Erythroblast (primary cell): ENCODE measurements around the gene SLC19A1.
A peak's percentile ranks its signal among the peaks of the same experiment; 100 is the strongest.

Source experiments
- DNase-seq, 2 experiments: peaks; one replicate each; lab custom pipeline; 2025; lab: John Stamatoyannopoulos, UW
- GATA1 ChIP-seq: IDR thresholded peaks from 2 replicates; pipeline ENCODE4 v1.6.1; 2011; ENCODE audit warnings: low read depth, mild to moderate bottlenecking, control low read depth, low read length, moderate library complexity
- POLR2A ChIP-seq: IDR thresholded peaks from 2 replicates; pipeline ENCODE4 v1.6.1; 2011; ENCODE audit warnings: mild to moderate bottlenecking, low read length

The SLC19A1 gene

DNA sequence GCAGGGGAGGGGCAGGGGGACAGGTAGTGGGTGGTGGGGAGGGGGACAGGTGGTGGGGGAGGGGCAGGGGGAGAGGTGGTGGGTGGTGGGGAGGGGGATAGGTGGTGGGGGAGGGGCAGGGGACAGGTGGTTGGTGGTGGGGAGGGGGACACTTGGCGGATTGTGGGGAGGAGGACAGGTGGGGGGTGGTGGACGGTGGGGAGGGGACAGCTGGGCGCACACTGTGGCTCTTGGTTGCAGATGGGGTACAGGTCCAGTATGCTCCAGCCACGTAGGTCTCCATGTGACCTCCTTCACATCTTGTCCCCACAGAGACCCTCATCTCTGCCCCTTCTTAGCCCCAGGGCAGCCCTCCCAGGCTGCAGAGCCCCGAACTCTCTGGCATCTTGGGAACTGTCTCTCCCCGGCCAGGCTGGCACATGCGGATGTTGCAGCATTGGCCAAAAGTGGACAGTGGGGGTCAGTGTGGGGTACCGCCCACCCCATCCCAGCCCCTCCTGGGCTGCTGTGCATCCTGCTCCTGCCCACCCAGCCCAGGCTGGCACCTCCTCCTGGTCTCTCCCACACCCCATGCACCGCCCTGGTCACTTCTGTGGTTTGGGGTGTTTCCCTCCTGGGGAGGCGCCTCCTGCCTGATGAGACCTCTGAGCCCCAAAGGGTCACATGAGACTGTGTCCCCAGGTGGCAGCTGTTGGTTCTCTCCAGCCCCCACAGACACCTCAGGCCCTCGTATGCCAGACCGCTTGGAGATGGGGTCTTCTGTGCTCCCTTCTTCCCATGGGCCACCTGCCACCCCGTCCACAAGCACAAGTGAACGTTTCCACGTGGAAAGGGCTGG is 7.6 kb upstream of the SLC19A1 start:
- no peak for TF ChIP-seq POLR2A
- no peak for TF ChIP-seq GATA1
- DNase-seq = no peak

GRCh38 chr21:45548711-45549491 is 6.7 kb upstream of the SLC19A1 start:
- no peak for DNase-seq
- no peak for TF ChIP-seq GATA1
- TF ChIP-seq POLR2A = no peak

GRCh38 chr21:45547545-45547900 is 5.3 kb upstream of the SLC19A1 start:
- TF ChIP-seq GATA1 (no peak), POLR2A (no peak)
- DNase-seq = no peak

DNA sequence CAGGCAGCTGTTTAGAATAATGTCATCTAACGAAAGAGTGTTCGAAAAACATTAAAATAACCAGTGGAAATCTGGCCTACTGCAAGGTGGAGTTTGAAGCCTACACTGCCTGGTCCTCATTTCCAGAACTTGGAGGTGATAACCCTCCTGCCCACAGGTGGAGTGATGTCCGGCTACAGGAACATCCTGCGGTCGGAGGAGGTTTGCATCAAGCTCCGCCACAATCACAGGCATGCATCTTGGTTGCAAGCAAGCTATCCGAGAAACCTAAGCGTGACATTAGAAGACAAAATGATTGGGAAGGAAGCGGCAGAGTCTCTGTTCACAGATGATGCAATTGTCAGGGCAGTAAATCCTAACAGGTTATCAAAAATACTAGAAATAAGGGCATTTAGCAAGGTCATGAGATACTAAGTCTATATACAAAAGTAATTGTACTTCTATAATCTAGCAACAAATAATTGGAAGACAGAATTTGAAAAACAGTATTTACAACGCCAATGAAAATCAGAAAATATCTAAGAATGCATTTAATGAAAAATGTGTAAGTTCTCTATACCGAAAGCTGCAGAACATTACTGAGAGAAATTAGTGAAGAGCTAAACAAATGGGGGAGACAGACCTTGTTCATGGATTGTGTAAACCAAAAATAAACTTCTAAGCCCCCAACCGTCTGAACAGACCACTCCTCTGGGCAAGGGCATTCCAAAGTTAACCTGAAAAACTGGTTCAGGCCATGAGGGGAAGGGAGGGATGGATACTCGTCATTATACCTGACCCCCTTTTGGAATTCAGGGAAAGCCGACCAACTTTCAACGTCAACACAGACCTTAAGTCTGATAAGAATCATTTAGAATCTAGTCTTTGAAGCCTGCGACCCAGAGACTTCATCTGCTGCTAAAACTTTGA is 4.7 kb upstream of the SLC19A1 start:
- DNase-seq = no peak
- TF ChIP-seq POLR2A = no peak
- TF ChIP-seq GATA1 = no peak

- DNase-seq = no peak
These were observed 3.7 kb upstream of the SLC19A1 start for GRCh38 chr21:45545691-45546531.

GRCh38 chr21:45545236-45545570 is 3.0 kb upstream of the SLC19A1 start:
- no peak for TF ChIP-seq POLR2A
- no peak for TF ChIP-seq GATA1
- DNase-seq = no peak

More at GRCh38 chr21:45545691-45546531, 3.7 kb upstream of the SLC19A1 start:
- no peak for TF ChIP-seq GATA1
- TF ChIP-seq POLR2A = no peak

DNA sequence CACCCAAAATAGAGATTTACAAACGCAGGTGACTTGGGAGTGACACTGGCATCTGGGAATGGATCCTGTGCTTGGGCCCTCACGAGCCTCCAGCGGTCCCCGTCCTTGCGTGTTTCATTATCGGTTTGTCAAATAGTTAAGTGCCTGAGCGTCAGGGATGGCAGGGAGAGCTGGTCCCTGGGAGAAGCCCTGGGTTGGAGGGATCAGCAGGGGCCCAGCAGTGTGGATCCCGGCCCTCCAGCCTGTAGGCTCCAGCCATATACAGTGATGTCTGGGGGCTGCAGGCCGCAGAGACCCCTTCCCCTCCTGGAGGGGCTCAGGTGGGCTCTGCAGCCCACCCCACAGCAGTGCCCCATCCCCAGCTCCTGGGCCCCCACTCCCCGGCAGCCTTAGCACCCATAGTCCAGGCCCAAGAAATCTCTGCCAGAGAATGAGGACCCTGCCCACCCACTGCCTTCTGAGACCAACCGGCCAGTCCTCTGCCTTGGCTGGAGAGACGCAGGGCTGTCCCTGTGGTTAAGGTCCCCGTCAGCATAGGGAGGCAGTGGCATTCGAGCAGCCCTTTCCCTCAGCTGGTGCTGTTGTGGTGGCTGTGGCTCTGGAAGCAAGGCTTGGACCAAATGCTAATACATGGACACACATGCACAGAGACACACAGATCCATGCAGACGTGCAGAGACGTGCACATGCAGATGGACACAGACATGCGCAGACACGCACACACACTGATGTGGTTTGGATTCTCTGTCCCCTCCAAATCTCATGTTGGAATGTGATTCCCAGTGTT is 2.4 kb upstream of the SLC19A1 start:
- no peak for DNase-seq

DNA sequence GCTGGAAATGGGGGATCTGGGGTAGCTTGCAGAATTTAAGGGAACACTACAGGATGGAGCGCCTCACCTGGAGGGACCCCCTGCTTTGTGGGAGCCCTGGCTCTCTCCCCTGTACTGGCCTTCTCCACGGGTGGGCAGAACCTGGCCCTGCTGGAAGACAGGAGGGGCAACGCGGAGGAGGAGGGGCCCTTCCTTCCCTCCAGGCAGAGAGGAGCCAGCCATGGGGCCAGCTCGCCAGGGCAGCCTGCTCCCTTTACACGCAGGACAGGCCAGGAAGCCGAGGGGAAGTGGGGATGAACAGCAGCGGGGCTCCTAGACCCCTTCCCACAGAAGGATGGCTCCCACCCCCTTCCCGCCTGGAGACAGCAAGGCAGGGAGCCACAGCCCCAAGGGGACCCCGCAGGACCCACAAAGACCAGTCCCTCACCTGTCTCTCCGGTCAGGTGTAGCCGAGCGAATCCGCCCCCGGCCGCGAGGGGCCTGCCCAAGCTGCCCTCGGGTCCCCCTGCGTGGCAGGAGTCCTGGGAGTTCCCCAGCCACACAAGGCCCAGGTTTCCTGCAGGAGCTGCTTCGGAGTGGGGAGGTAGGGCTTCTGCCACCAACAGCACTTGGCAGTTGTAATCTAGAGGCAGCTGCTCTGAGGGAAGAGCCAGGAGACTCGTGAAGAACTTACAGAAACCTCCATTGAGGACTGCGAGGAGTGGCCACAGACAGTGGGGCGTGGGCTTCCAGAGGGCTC is 1.6 kb upstream of the SLC19A1 start:
- no peak for DNase-seq
- no peak for TF ChIP-seq POLR2A
- TF ChIP-seq GATA1 = no peak

More for the DNA sequence above, 2.4 kb upstream of the SLC19A1 start:
- TF ChIP-seq POLR2A (no peak), GATA1 (no peak)

DNA sequence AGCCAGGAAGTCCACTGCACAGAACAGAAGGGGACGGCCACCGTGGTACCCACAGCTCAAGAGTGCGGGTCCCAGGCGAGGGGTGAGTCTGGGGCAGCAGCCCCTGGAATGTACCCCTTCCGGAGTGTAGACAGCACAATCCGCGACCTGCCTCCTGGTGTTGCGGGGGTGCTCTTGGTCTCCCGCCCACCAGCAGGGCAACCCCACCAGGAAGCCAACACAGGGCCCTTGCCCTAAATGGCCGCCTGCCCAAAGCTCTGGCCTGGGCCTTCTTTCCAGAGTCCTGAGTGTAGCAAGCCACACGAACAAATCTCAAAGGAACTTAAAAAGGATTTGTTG is 1.1 kb upstream of the SLC19A1 start:
- DNase-seq = no peak
- no peak for TF ChIP-seq GATA1
- TF ChIP-seq POLR2A = no peak

GRCh38 chr21:45542667-45543370 is 579 bp upstream of the SLC19A1 start:
- DNase-seq = no peak
- TF ChIP-seq POLR2A = no peak
- no peak for TF ChIP-seq GATA1

DNA sequence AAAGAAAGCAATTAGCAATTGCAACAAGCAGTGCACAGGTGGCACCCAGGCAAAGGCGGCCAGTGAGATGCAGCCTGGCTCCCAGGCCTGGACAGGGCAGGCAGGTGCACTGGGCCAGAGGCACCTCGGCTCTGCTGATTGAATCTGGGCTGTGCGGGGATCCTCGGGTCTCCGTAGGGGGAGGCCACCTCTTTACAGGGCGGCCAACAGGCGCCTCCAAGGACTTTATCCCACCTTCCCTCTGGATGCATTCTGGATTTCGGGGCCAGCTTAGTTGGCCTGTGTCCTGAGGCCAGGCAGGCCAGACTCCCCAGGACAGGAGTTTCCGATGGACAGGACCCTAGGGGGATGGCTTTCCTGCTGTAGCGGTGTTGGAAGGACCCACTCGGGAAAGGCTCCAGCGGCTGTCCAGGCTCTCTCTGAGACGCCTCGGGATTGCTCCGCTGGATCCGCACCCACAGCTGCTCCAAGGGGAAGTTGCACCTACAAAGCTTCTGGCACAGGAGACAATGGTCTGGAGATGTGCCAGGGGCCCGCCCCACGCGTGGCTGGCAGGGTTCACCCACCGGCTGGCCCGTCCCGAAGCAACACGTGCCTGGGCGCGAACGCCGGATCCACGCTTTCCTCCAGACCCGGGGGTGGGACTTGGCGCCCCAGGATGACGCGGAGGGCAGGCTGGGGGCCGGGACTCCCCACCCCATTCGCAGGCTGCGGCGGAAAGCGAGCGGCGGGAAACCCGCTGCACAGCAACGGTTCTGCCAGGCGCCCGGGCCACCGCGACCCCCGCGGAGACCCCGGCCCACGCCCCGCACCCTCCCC is 810 bp downstream of the SLC19A1 start:
- DNase-seq = peak; percentile 65 to 79
- TF ChIP-seq GATA1 (no peak), POLR2A (no peak)
